Suppressor macrophage treated with lipopolysaccharide for 1 hour (primary cell): Measurements from ENCODE around the gene RHOBTB3.
A peak's percentile ranks its signal among the peaks of the same experiment; 100 is the strongest.

Source experiments
- DNase-seq, 3 donors: peaks; one replicate each; pipeline ENCODE4 v3.0.0-alpha.2; 2020 to 2022

Gene RHOBTB3

DNA sequence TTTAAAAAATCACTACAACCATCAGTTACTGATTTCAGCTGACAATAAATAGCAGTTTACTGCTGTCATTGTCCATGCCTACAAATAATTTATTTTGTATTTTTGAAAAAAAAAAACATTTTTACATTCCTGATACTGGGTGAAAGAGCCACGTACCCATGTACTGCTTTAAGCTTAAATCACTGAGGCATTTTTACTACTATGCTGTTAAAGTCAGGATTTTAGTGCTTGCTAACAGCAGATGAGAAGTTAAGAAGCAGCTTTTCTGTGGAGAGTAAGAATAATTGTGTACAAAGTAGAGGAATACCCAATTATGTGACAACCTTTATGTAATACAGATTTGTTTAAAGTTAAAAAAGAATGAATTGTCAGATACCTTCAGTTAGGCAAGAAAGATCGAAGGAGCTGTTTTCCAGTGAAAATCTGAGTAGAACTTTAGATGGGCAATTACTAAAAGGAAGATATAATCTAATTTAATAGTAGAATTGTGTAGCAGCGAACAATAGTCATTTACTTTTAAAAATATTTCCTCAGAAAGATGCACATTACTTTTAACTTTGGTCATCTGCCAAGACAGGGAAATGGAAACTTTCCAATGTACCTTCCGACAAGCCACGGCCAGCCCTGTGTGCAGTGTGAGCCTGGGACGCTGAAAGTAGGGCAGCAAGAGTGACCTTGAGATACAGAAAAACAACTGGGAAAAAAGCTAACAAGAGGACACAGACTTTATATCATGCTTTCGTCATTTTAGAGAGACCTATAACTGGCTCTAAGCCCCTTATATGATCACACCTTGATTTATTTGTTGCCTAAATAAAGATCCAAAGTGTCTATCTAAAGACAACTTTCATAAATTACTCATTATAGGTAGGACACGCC is 39.9 kb downstream of the RHOBTB3 start:
- DNase-seq, result no peak

- DNase-seq, result no peak
Observed at GRCh38 chr5:95771892-95772291, 40.8 kb downstream of the RHOBTB3 start.

- DNase-seq, result peak; percentile 16 to 53 (median 49)
Observed at GRCh38 chr5:95773335-95774059, 42.4 kb downstream of the RHOBTB3 start.

GRCh38 chr5:95777441-95777840 is 46.3 kb downstream of the RHOBTB3 start:
- no peak for DNase-seq

DNA sequence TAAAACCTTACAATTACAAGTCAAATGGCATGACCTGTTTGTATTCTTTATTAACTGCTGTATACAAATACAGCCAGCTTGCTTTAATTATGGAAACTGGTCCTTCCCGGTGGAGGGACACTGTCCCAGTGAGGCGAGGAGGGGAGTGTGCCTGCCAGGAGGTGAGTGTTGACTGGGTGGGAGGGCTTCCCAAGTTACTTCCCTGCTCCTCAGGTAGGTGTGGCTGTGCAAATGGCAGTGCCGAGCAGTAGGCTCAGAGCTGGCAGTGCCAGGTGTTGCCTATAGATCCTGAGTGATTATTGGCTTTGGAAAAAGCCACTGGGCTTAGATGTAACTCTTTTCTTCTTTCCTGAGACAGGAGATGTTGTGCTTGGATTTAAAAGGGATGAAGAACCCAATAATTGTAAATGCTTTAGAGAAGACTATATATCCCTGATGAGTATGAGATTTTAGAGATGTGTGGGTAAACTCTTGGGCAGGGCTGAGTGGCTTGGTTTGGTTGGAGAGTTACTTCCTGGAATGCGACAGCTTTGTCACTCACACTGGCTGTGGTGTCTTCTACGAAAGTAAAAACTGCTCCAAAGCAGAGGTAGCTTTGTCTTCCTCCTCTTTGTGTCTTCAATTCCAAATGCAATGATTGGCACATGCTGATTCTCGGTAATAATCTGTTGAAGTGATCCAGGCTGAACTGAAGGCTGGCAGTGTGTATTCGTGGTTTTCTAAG is 47.7 kb downstream of the RHOBTB3 start:
- peak; percentile 18 to 35 (median 29) for DNase-seq

DNA sequence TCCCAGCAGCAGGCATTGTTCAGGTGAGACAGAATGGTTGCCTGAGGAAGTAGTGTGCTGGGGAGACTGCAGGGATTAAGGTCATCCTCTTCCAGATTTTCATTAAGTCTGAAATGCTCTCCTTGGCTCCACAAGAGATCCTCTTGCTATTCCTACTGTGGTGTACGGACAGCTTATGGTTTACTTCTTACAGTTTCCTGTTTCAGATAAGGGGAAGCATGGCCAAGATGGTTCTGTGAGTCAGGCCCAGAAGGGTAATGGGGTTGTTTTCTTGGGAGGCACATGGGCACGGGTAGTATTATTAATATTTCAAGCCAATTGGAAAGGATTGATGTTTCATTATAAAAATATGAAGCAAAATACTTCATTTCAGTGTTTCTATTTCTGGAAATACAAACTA is 48.5 kb downstream of the RHOBTB3 start:
- DNase-seq, result peak; percentile 64 to 78 (median 77)

- DNase-seq, result peak; percentile 43 to 47 (median 46)
Observed at GRCh38 chr5:95780597-95780996, 49.5 kb downstream of the RHOBTB3 start.

DNA sequence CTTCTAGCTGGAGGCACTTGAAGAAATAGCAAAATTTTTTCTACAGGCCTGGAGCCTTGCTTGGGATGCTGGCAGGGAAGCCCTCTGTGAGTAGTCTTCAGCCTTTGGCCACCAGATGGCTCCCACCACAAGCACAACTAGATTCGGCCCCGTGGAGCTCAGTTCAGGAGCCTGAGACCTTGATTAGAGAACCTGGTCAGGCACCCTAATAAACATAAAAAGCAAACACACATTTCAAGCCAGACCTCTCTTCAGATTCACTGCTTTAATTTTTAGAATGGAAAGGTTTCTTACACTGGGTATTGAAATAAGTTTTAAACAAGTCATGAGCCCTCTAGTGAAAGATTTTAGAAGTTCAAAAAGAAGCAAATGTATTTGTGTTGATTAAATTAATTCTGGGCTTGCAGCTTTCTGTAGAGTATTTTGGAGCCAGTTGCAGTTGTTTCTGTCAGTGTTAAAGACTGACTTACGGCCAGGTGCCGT is 50.0 kb downstream of the RHOBTB3 start:
- DNase-seq, result peak; percentile 84 to 89 (median 89)

DNA sequence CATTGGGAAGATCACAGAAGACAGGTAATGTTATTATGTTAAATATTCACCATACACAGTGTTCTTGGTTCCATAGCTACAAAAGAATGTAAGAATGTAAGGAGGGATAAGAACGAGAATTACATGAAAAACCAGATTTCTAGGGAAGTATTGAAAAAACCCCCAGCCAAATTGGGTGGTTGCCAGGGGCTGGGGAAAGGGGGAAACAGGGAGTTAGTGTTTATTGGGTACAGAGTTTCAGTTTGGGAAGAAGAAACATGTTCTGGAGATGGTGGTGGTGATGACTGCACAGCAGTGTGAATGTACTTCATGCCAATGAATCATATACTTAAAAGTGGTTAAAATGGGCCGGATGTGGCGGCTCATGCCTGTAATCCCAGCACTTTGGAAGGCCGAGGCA is 51.0 kb downstream of the RHOBTB3 start:
- DNase-seq, result peak; percentile 22 to 55 (median 38)

GRCh38 chr5:95783661-95784060 is 52.5 kb downstream of the RHOBTB3 start:
- DNase-seq, result no peak

DNA sequence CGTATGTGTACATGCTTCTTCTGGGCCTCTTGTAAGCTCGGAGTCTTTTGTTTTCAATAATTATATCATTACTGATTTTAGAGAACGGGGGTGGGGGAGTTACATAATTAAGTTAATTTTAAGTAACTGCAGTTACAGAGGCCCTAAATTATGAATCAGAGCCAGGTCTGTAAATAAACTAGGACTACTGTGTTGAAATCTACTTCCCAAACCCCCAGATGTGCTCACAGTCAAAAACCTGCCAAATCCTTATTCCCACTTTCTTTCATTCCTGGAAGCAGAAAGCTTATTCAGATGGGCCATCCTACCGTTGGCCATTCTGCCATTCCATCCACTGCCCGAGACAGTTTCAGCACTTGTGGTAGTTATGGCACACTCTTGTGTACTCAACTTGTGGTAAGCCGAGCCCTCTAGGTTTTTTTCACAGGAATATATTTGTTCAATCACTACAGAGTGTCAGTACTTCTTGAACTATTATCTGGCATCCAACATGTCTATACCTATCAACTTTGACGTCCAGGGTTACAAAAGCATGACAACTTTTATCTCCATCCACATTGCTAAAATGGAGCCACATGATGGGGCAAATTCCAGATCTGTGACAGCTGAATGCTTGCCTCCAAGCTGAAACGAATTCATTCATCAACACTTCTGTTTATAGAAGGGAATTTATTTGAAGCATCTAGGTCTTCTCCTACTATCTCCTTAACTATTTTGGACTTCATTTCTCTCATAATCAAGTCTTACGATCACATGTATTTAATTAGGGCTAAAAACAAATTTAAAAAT is 53.6 kb downstream of the RHOBTB3 start:
- DNase-seq, result no peak

- no peak for DNase-seq
Observed at GRCh38 chr5:95786821-95787418, 55.8 kb downstream of the RHOBTB3 start.

DNA sequence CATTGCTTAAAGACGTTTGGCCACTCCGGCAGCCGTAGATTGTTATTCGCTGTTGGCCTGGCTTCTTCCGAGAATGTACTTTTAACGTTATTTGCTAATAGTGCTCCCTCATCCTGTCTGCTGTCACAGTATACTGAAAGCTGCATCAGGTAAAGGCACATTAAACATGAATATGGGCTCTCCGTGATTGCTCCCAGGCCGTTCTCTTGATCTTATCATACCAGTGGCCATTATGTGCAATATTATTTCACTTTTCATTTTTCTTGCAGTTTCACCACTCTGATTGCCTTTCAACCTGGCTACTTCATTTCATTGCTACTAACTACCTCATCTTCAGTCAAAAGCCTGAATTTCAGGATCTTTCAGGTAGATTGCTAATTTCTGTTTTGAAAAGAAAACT is 57.4 kb downstream of the RHOBTB3 start:
- no peak for DNase-seq

DNA sequence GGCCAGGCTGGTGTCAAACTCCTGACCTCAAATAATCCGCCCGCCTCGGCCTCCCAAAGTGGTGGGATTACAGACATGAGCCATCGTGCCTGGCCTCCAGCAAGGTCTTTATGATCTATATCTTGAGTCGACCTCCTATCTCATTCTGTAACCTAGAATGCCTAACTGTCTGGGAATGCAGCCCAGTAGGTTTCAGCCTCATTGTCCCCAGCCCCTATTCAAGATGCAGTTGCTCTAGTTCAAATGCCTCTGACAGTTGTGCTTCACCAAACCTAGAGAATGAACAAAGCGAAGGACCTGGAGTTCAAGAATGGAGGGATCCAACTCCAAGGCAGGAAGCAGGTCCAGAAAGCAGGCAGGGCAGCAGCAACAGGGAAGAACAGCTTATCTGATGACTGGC is 60.6 kb downstream of the RHOBTB3 start:
- DNase-seq, result no peak

- no peak for DNase-seq
Observed at GRCh38 chr5:95794070-95794516, 63.0 kb downstream of the RHOBTB3 start.

DNA sequence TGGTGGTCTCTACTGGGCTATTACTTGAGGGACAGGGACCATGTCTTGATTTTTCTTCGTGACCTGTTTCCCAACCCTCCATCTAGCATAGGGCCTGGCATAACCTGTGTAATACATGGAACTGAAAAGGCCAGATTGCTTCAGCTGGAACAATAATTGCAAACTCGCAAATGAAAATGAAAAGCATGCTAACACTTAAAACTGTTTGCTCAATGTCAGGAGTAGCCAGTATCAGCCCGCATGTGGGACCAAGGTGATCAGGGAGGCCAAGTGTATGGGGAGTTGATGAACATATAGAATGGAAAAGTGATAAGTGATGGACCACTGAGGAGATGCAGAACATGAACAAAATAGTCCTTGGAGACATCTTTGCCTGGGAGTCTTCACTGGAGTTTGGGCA is 66.2 kb downstream of the RHOBTB3 start:
- no peak for DNase-seq

DNA sequence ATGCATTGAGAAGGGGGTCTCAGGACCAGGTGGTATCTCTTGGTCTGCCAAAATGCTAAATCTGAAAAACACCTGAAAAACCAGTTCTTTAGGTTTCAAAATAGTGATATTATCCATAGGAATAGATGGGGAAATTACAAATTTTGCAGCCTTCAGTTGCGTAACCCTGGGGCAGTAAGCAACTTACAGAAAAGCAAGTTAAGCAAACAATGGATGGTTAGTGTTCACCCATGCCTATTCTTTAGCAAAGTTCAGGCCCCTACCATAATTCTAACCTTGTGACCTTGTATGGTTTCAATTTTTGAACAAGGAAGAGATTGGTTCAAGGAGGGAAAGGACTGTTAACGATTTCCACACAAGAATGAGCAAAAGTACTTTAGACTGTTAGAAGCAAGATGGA is 66.9 kb downstream of the RHOBTB3 start:
- DNase-seq, result peak in 1 of 3 donors; percentile 25

DNA sequence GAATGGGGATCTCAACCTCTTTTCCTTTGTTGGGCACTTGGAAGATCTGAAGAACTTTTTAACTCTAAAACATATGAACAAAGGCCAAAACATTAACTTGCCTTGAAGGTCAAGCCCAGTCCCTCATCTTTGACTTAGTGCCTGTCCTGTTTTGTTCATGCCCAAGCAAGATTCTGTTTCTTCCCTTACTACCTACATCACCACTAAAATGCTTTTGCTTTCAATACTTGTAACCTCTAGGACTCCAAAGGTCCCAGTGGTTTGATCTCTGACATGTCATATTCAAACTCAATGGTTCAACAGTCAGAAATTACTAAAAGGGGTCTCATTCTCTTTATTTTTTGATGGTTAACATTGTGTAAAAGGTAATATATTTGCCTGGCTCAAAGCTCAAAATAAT is 67.4 kb downstream of the RHOBTB3 start:
- DNase-seq, result no peak

GRCh38 chr5:95799191-95799835 is 68.2 kb downstream of the RHOBTB3 start:
- DNase-seq, result no peak

- no peak for DNase-seq
Observed at GRCh38 chr5:95800553-95800952, 69.4 kb downstream of the RHOBTB3 start.

- DNase-seq, result no peak
Observed at GRCh38 chr5:95801532-95801931, 70.4 kb downstream of the RHOBTB3 start.
